Measurements from ENCODE around the gene SPACA4. TPM values are rescaled to one million over a fixed set of nuclear protein-coding genes. Genes with fewer than 3 reads are reported as not detected.
A peak's percentile ranks its signal among the peaks of the same experiment; 100 is the strongest.

SPACA4 gene
- total RNA-seq, 1 donor from 2014 or later = not detected

DNA sequence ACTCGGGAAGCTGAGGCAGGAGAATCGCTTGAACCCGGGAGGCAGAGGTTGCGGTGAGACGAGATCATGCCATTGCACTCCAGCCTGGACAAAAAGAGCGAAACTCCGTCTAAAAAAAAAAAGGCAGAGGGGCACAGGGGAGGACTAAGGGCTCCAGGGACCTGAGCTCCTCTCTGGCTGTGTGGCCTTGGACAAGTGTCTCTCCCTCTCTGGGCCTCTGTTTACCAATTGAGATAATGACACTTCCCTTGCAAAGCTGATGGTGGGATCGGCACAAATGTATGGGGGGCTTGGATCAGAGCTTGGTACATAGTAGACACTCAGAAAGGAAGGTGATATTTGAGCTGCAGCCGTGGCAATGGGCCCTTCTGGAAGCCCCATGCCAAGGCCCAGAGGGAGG, 11.4 kb upstream of the SPACA4 start:
- ATAC-seq (ENCODE audit: poor library complexity) (no peak), DNase-seq (no peak)
- intact Hi-C loops (cut with DNase I) = no loop called here

DNA sequence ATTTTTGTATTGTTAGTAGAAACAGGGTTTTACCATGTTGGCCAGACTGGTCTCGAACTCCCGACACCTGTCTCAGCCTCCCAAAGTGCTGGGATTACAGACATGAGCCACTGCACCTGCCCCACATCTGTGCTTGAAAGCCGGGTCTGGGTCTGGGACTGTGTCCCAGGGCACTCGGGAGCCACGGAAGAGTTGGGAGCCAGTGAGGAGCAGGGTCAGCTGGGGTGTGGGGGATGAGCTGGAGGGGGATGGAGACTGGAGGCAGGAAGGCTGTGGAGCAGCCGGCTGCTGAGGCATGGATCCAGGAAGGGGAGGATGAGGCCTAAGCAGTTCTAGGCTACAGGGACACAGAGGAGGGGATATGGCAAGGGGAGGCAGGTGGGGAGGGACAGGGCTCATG, 10.7 kb upstream of the SPACA4 start:
- intact Hi-C loops (cut with DNase I) = no loop called here
- no peak for ATAC-seq (ENCODE audit: poor library complexity)
- no peak for DNase-seq

- intact Hi-C loops (cut with DNase I) = no loop called here
- no peak for DNase-seq
- no peak for ATAC-seq (ENCODE audit: poor library complexity)
Measured at GRCh38 chr19:48596237-48596636, 10.3 kb upstream of the SPACA4 start.

DNA sequence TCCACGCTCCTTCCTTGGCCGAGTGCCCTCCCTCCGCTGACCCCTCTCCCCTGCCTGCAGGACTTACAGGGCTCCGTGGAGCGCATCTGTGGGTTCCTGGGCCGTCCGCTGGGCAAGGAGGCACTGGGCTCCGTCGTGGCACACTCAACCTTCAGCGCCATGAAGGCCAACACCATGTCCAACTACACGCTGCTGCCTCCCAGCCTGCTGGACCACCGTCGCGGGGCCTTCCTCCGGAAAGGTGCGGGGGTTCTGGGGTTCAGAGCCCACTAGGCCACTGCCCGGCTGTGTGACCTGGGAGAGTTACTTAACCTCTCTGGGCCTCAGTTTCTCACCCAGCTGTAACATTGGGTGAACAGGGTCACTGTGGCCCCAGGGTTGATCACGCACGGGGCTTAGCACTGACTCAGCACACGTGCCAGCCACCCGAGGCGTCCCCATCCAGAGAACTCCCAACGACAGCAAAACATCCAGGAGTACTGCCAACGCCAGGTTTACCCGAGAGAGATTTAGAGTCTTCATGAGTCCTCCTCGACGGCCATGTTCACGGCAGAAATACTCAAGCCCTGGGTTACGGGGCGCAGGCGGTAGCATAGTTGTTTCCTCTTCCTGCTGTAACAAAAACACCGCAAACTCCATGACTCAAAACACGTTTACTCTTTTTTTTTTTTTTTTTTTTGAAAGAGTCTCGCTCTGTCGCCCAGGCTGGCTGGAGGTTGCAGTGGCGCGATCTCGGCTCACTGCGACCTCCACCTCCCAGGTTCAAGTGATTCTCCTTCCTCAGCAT, 9.7 kb upstream of the SPACA4 start:
- DNase-seq (no peak), ATAC-seq (ENCODE audit: poor library complexity) (no peak)
- intact Hi-C loops (cut with DNase I) = no loop called here

DNA sequence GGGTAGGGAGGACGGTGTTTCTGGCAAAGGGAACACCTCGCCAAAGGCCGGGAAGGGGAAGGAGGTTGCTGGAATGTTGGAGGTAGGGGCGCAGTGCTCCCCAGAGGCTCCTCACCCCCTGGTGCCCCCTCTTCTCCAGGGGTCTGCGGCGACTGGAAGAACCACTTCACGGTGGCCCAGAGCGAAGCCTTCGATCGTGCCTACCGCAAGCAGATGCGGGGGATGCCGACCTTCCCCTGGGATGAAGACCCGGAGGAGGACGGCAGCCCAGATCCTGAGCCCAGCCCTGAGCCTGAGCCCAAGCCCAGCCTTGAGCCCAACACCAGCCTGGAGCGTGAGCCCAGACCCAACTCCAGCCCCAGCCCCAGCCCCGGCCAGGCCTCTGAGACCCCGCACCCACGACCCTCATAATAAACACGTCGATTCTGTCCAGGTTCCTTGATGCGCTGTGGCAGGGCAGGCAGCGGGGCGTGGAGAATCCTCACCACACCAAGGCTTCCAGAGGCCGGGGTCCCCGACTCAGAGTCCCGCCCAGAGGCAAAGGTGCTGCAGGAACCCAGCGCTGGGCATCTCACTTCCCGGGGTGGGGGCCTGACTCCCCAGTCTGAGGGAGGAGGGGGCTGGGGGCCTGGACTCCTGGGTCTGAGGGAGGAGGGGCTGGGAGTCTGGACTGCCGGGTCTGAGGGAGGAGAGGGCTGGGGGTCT, 7.4 kb upstream of the SPACA4 start:
- ATAC-seq (ENCODE audit: poor library complexity) (no peak), DNase-seq (no peak)
- intact Hi-C loops (cut with DNase I) = no loop called here

- ATAC-seq (ENCODE audit: poor library complexity) (no peak), DNase-seq (no peak)
- intact Hi-C loops (cut with DNase I) = no loop called here
Measured at GRCh38 chr19:48600679-48601417, 5.7 kb upstream of the SPACA4 start.

- intact Hi-C loops (cut with DNase I) = no loop called here
- DNase-seq = no peak
- no peak for ATAC-seq (ENCODE audit: poor library complexity)
Measured at GRCh38 chr19:48603001-48603400, 3.5 kb upstream of the SPACA4 start.

DNA sequence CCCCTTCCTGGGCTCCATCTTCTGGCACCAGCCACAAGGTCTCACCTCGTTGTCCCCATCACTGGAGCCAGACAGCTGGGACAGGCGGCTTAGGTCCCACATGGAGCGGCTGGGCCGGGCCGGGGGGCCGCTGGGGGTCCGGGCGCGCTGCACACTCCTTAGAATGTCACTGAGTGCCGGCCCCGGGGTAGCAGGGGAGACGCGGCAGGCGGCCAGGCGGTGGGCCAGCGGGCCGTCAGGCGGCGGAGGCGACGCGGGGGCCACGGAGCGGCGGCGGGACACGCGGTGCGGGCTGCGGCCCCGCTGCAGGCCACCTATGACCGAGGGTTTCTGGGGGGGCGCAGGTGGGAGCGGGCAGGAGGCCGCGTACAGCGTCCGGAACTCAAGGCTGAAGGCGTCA, 3.1 kb upstream of the SPACA4 start:
- intact Hi-C loops (cut with DNase I) = no loop called here
- ATAC-seq (ENCODE audit: poor library complexity) = no peak
- no peak for DNase-seq

- DNase-seq (no peak), ATAC-seq (ENCODE audit: poor library complexity) (no peak)
- intact Hi-C loops (cut with DNase I) = no loop called here
Measured at GRCh38 chr19:48603850-48604249, 2.7 kb upstream of the SPACA4 start.

DNA sequence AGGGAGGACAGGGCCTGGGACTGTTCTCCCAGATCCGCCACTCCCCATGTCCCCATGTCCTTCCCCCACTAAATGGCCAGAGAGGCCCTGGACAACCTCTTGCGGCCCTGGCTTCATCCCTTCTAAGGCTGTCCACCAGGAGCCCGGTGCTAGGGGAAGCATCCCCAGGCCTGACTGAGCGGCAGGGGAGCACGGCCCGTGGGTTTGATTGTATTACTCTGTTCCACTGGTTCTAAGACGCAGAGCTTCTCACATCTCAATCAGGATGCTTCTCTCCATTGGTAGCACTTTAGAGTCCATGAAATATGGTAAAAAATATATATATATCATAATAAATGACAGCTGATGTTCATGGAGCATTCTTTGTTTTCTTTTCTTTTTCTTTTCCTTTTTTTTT, 815 bp downstream of the SPACA4 start:
- DNase-seq (no peak), ATAC-seq (ENCODE audit: poor library complexity) (no peak)
- intact Hi-C loops (cut with DNase I) = no loop called here

GRCh38 chr19:48608798-48609263, 2.3 kb downstream of the SPACA4 start:
- intact Hi-C loops (cut with DNase I) = no loop called here
- DNase-seq (peak; percentile 54), ATAC-seq (ENCODE audit: poor library complexity) (peak; percentile 60)

DNA sequence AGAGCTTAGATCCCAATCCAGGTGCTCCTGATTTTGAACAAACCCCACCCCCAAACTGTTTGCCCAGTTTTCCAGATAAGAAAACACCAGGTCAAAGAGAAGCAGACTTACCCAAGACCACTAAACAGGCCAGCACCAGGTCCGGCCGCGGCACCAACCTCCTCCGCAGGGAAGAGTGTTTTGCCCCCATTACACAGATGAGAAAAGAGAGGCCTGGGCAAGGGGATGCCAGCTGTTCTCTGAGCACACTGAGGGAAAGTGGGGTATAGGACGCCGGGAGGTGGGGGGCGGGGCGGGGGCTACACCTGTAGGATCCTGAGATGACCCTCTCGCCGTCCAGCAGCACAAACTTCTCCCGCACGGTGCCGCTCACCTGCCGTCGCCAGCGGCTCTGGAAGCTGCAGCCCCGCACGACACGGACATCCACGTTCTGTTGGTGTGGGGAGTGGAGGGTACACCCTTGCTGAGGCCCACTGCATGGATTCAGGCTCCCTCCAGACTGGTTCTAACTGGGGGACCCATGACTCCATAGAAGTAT, 3.1 kb downstream of the SPACA4 start:
- ATAC-seq (ENCODE audit: poor library complexity) (no peak), DNase-seq (no peak)
- intact Hi-C loops (cut with DNase I) = no loop called here

DNA sequence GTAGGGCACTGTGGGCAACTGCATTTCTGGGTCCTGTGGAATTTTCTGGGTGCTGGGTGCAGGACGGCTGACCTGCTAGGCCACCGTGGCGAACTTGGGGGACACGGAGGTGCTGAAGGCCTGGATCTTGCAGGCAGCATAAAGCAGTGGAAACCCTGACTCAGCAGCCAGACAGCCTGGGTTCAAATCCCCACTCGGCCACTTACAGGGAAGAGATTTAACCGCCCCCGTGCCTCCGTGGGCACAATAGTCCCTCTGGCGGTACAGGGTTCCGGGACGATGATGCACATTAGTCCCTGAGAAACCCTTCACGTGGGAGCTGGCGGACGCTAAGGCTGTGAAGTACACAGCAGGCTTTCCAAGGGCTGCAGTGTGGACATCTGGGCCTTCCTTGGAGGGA, 5.3 kb downstream of the SPACA4 start:
- DNase-seq (no peak), ATAC-seq (ENCODE audit: poor library complexity) (no peak)
- intact Hi-C loops (cut with DNase I) = no loop called here

DNA sequence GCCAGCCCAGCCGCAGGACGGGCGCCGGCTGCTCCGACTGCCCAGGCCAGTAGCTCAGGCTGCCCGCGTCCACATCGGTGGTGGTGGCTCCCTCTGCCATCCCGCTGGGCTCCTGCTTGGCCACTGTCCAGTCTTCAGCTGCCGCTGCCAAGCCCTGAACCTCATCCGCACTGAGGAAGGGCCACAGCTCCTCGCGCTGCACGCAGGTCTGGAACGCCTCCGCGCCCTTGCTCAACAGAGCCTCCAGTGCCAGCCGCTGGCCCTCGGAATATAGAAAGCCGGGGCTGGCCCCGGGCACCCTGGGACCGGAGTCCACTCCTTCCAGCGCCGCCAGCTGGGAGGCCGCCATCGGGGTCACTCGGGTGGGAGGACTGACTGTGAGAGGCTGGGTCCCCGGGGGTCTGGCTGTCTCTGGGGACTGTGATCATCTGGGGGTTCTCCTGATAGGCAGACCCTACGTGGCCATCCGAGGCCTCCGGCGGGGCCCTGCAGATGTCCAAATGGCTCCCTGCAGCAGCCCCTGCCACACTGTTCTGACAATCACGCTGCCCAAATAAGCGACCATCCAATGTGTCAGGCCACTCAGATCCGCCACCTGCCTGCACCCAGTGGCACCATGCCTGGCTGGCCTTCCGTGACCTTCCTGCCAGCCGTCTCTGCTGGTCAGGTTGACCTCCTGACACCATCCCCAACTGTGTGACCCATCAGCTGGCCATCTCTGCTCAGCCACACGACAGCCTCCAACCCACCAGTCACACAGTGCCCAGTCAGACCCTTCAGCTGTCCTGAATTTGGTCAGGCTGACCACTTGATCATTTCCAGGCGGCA, 6.7 kb downstream of the SPACA4 start:
- intact Hi-C loops (cut with DNase I) = no loop called here
- ATAC-seq (ENCODE audit: poor library complexity) (peak; percentile 5), DNase-seq (no peak)

DNA sequence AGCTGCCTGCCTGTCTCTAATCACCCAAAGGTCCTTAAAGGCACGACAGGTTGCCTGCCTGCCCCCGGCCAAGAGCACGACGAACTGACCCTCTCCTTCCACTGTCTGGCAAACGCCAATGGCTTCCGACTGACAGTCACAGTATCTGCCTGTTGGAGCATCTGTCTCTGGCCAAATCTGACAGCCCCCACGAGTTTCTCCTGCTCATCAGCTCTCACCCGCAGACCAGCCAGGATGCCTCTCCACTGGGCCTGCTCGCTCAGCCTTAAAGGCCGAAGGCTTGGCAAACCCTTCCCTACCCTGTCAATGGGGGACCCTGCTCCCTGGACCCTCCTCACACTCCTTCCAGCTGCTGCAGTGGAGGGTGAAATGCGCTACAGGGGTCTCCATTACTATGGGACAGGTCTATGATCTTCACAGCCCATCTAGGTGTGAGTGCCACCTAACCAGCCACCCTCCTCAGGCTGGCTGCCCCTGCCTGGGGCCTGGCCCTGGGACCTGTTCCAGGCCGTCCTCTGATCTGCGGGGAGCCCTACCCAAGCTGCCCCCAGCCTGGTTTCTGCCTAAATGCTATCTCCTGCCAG, 7.4 kb downstream of the SPACA4 start:
- intact Hi-C loops (cut with DNase I) = no loop called here
- ATAC-seq (ENCODE audit: poor library complexity) (no peak), DNase-seq (no peak)

DNA sequence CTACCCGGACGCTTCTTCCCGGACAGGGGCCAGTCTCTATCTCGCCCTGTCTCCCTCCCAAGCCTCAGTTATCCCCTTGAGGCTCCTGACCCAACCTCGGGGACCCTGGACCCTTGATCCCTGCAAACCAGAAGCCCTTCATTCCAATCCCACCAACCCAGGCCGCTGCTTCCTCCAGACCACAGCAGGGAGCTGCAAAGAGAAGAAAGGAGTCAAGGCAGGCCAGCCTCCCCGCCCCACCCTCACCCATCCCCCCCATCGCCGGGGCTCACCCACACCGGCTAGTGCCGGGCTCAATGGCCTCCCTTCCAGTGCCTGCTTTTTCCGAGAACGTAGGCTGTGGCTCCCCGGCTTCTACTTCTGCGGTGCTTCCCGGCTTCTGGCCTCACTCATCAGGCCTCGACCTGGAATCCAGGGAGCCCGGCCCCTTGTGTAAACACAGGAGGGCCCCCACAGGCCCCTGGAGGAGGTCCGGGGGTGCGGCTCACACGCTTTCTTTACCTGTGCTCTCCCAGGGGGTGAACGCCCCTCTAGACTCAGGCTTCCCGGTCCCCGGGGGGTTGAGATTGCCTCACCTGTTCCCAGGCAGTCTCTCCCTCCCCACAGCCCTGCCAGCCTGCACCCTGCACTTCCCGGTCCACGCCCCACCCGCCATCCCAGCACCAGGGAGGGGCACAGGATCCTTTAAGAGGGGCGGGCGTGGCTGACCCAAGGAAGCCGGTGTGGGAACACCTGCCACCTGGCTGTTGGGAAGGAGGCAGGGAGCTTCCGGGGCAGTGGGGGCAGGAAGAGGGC, 8.1 kb downstream of the SPACA4 start, which contains the start of gene FAM83E:
Gene FAM83E (minus strand): TSS at position 641 of the 795 bp plus-strand sequence. CDS start 1,704 bp downstream, outside the sequence.
- intact Hi-C loops (cut with DNase I) = no loop called here
- no peak for DNase-seq

More for the DNA sequence above, 8.1 kb downstream of the SPACA4 start, which contains the start of gene FAM83E:
- ATAC-seq (ENCODE audit: poor library complexity) = no peak
